Mononuclear cell (primary cell): Measurements from ENCODE around the gene VPS36. TPM values are rescaled to one million over a fixed set of nuclear protein-coding genes. Genes with fewer than 3 reads are reported as not detected.
"Not testable (repeated sequence)": the region's sequence is repeated elsewhere in the genome, so short reads cannot be mapped to it uniquely, and the experiment has no call there.

ENCODE experiments used
- H3K27me3 ChIP-seq: 2 replicates; pipeline ENCODE4 v1.6.0; 2011; ENCODE audit warnings: low read length, control low read depth; ENCODE audit not compliant: insufficient read depth
- H3K4me1 ChIP-seq: 2 replicates; pipeline ENCODE4 v1.5.1; 2011; ENCODE audit warnings: mild to moderate bottlenecking, low read length, control low read depth; ENCODE audit not compliant: insufficient read depth
- H3K4me3 ChIP-seq: 2 replicates; pipeline ENCODE4 v1.5.1; 2011; ENCODE audit warnings: mild to moderate bottlenecking, low read length, moderate library complexity
- H3K9me3 ChIP-seq: 2 replicates; pipeline ENCODE4 v1.5.1; 2011; ENCODE audit warnings: low read depth, mild to moderate bottlenecking, control low read depth, low read length
- total RNA-seq: library from RNA; depleted of rRNA; stranded (reverse); fragments of >200 nt; gene quantifications from one replicate; pipeline ENCODE4 v1.2.3, GENCODE V29; 2012

The VPS36 gene
- total RNA-seq, 1 donor = 30.2 TPM

GRCh38 chr13:52451135-52451804 lies 836 bp upstream of the VPS36 start:
- Histone ChIP-seq H3K27me3 (no peaks in the 10 kb centered on the region), H3K9me3 (no peaks in the 10 kb centered on the region), H3K4me1 (peaks cover 36% of the 10 kb centered on the region), H3K4me3 (no peak overlapping the region)

DNA sequence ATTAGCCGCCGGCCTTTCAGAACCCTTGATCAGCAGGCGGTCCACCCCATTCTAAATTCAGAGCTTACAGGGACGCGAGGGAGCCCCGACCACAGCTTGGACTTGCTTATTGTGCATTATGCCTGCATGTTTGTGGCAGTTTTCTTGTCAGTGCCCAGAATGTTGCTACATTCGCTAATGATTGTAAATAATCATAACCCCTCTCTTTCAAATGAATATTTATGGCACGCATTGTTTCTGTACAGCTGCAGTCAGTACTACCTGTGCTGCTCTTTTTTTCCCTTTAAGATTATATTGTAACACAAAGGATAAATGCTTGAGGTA lies 321 bp upstream of the VPS36 start:
- H3K27me3 ChIP-seq = no peaks in the 10 kb centered on the region
- H3K9me3 ChIP-seq = no peaks in the 10 kb centered on the region
- H3K4me1 ChIP-seq = peaks cover 31% of the 10 kb centered on the region
- peak overlapping the region; percentile 77 for H3K4me3 ChIP-seq

DNA sequence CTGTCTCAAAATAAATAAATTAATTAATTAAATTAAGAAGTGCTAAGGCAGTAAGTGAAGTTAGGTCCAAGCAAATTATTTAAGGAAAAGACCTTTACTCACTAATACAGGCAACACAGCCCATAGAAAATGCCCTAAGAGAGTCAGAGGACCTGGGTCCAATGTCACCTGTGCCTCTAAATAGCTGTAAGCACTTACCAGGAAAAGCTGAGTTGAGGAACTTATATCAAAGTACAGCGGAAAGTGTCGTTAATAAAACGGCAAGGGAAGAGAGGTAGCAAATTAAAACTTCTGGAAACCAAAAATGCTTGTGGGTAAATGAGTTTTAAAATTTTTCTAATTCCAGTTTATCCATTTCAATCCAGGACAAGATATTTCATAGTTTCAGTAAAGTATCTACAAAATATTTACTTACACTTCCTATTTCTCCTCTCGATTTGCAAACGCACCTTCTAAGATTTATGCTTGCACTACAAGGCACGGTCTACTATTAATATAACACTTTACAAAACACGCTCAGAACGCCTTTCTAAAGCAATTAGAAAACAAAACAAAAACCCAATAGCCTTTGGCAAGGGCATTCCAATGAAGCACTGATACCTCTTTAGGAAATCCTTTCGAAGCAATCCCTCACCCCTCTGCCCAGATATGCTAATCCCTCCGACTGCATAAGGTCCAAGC lies 963 bp downstream of the VPS36 start:
- H3K4me1 ChIP-seq = peaks cover 29% of the 10 kb centered on the region
- no peaks in the 10 kb centered on the region for H3K27me3 ChIP-seq
- H3K4me3 ChIP-seq = peak overlapping the region; percentile 77
- H3K9me3 ChIP-seq = no peaks in the 10 kb centered on the region

- Histone ChIP-seq H3K27me3 (no peaks in the 10 kb centered on the region), H3K4me1 (peaks cover 25% of the 10 kb centered on the region), H3K4me3 (no peak overlapping the region), H3K9me3 (no peaks in the 10 kb centered on the region)
These were observed 2.5 kb downstream of the VPS36 start for GRCh38 chr13:52447815-52448552.

- H3K4me1 ChIP-seq = peaks cover 25% of the 10 kb centered on the region
- H3K27me3 ChIP-seq = no peaks in the 10 kb centered on the region
- H3K4me3 ChIP-seq = no peak overlapping the region
- no peaks in the 10 kb centered on the region for H3K9me3 ChIP-seq
These were observed 3.1 kb downstream of the VPS36 start for GRCh38 chr13:52447354-52447753.

DNA sequence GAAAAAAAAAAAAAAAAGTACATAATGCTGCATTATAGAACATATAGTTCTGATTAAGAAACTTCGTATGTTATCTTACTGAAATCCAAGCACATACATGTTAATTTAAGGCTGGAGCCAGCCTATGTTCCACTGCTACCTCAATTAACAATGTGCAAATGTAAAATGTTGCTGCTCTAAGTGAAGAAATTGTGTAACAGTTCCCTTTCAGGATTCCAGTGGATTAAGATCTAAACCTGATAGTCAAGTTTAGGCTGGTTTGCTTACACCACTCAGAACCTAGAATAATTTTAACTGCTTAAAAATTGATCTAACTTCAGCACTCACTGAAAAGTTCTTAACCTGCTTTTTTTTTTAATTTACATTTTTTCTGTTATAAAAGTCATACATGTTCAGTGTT lies 4.2 kb downstream of the VPS36 start:
- Histone ChIP-seq H3K27me3 (no peaks in the 10 kb centered on the region), H3K9me3 (no peaks in the 10 kb centered on the region), H3K4me1 (peaks cover 25% of the 10 kb centered on the region), H3K4me3 (no peak overlapping the region)

DNA sequence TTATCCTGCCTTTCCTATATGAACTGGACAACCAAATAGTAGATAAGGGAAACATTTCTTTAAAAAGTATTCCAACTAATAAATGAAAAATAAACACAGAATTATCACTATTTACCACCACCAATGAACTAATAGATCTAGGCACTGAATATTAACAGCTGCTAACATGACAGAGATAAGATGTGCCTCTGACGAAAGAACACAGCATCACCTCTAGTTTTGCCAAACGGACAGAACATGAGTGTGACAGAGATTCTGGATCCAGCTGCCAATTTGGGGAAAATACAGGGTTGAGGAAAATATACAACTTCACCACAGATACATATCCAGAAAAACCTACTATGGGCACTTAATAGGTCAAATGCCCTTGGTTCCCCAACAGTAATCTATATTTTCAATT lies 18.0 kb downstream of the VPS36 start:
- Histone ChIP-seq H3K4me3 (no peak overlapping the region), H3K27me3 (no peaks in the 10 kb centered on the region), H3K9me3 (no peaks in the 10 kb centered on the region), H3K4me1 (peaks cover 3% of the 10 kb centered on the region)

DNA sequence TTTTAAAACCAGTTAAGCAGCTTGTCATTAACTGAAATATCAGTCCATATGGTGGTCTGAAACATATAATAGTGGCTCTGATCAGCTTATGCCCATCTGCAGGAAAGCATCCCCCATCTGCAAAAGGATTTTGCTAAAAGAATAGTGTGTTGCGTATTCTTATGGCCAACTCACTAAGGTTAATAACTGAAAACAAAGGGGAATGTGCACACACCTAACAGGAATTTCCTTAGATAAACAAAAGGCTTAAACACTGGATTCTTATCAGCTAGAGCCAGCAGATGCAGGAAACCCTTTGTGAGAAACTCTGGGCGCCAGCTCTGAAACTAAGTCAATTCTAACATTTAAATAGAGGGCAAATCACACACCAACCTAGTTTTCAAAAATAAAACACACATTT lies 22.1 kb downstream of the VPS36 start:
- H3K4me1 ChIP-seq = no peaks in the 10 kb centered on the region
- H3K4me3 ChIP-seq = no peak overlapping the region
- no peaks in the 10 kb centered on the region for H3K27me3 ChIP-seq
- no peaks in the 10 kb centered on the region for H3K9me3 ChIP-seq

DNA sequence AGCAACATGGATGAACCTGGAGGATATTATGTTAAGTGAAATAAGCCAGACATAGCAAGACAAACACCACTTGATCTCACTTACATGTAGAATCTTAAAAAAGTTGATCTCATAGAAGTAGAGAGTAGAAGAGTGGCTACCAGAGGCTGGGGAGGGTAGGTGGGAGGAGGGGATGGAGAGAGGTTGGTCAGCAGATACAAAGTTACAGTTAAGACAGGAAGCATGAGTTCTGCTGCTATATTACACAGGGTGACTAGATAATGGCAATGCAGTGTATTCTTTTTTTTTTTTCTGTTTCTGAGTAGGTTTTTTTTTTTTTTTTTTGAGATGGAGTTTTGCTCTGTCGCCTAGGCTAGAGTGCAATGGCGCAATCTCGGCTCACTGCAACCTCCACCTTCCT lies 29.2 kb downstream of the VPS36 start:
- H3K27me3 ChIP-seq = no peaks in the 10 kb centered on the region
- H3K9me3 ChIP-seq = no peaks in the 10 kb centered on the region
- H3K4me3 ChIP-seq = no peak overlapping the region
- no peaks in the 10 kb centered on the region for H3K4me1 ChIP-seq

DNA sequence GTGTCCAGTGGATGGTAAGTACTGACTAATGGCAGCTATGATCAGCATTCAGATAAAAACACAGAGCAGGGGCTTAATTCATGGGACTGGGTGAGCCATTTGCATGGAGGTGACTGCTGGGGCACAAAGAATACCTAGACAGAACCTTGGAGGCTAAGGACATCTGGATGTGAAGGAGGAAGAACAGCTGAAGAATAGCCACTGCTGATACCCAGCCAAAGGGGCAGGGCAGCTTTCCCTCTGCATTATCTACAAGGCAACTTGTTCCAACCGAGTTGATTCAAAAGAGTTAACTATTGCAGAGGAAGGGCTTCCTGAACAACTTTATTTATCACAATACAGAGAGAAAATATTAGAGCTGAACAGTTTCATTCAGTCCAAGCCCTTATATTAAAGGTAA lies 31.4 kb downstream of the VPS36 start:
- Histone ChIP-seq H3K4me3 (no peak overlapping the region), H3K4me1 (no peaks in the 10 kb centered on the region), H3K9me3 (no peaks in the 10 kb centered on the region), H3K27me3 (no peaks in the 10 kb centered on the region)

- Histone ChIP-seq H3K4me1 (no peaks in the 10 kb centered on the region), H3K27me3 (no peaks in the 10 kb centered on the region), H3K4me3 (no peak overlapping the region), H3K9me3 (no peaks in the 10 kb centered on the region)
These were observed 35.5 kb downstream of the VPS36 start for GRCh38 chr13:52414963-52415362.

GRCh38 chr13:52414051-52414450 lies 36.4 kb downstream of the VPS36 start:
- no peaks in the 10 kb centered on the region for H3K27me3 ChIP-seq
- no peaks in the 10 kb centered on the region for H3K9me3 ChIP-seq
- no peak overlapping the region for H3K4me3 ChIP-seq

DNA sequence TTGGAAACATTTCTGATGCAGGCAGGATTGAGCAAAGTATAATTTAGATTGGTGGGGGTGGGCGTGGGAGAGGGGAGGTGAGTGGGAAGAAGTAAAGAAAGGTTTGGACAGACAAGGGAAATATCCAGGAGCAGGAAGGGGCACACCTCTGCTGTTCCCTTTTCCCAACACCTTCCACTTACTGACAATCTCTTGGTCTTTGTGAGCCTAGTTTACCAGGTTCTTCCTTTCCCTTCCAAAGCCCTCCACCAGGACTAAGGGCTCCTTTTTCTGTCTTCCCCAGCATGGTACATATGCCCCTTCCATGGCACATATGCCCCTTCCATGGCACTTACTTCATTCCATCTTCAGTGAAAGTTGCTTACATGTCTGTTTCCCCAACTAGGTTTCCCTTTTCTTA lies 38.3 kb downstream of the VPS36 start:
- Histone ChIP-seq H3K9me3 (no peaks in the 10 kb centered on the region), H3K4me3 (no peak overlapping the region), H3K4me1 (no peaks in the 10 kb centered on the region), H3K27me3 (no peaks in the 10 kb centered on the region)

More at GRCh38 chr13:52414051-52414450, 36.4 kb downstream of the VPS36 start:
- no peaks in the 10 kb centered on the region for H3K4me1 ChIP-seq

DNA sequence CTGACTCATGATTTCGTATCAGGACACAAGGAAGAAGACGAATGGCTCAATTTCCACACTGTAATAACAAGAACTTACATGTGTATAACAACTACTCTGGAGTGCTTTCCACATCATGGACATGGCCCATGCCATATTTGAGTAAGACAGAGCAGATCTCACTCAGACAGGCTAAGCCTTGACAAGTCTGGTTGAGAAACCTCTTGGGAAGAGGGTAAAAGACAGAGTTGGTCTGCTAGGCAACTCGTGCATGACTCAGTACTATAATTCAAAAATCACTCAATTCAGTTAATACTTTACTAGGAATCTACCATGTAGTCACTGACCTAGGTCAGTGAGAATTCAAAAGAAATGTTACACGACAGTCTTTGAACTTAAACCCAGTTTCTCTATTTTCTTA lies 38.8 kb downstream of the VPS36 start:
- Histone ChIP-seq H3K4me1 (no peaks in the 10 kb centered on the region), H3K9me3 (no peaks in the 10 kb centered on the region), H3K4me3 (no peak overlapping the region), H3K27me3 (no peaks in the 10 kb centered on the region)

- H3K4me3 ChIP-seq, H3K9me3 ChIP-seq: not testable (repeated sequence)
- peaks cover 21% of the 10 kb centered on the region for H3K27me3 ChIP-seq
These were observed 42.3 kb downstream of the VPS36 start for GRCh38 chr13:52408071-52408658.

More at GRCh38 chr13:52408071-52408658, 42.3 kb downstream of the VPS36 start:
- peaks cover 22% of the 10 kb centered on the region for H3K4me1 ChIP-seq
